Progenitor cell of endocrine pancreas (in vitro differentiated cells): Measurements from ENCODE around the gene SURF6. TPM values are rescaled to one million over a fixed set of nuclear protein-coding genes. Genes with fewer than 3 reads are reported as not detected.

Experiments
- DNase-seq: peaks from one replicate; pipeline ENCODE4 v3.0.0; 2021; ENCODE audit warnings: low spot score; ENCODE audit not compliant: unreplicated experiment
- H3K27ac Mint-ChIP-seq: 2 replicates; pipeline ENCODE4 v1.8.0; 2021; ENCODE audit warnings: mild to moderate bottlenecking, moderate library complexity, mixed read lengths
- H3K27me3 Mint-ChIP-seq: 2 replicates; pipeline ENCODE4 v1.8.0; 2021; ENCODE audit warnings: mixed read lengths
- H3K36me3 Mint-ChIP-seq: 2 replicates; pipeline ENCODE4 v1.8.0; 2022; ENCODE audit warnings: mixed read lengths; ENCODE audit not compliant: insufficient read depth
- H3K4me1 Mint-ChIP-seq: 2 replicates; pipeline ENCODE4 v1.8.0; 2021; ENCODE audit warnings: low read depth, mixed read lengths
- H3K4me3 Mint-ChIP-seq: 2 replicates; pipeline ENCODE4 v1.8.0; 2021; ENCODE audit warnings: low read depth, mild to moderate bottlenecking, moderate library complexity, mixed read lengths
- H3K9me3 Mint-ChIP-seq: 2 replicates; pipeline ENCODE4 v1.8.0; 2021; ENCODE audit warnings: low read depth, mixed read lengths
- total RNA-seq: library from RNA; stranded (reverse); gene quantifications from 2 replicates; pipeline ENCODE4 v1.2.1, GENCODE V29; 2021
- TF ChIP-seq, protein P1 (sequence below): fragments of 200-600 bp; sonication (generic); IDR thresholded peaks from one replicate; pipeline ENCODE4 v1.5.0; 2021; ENCODE audit warnings: antibody characterized with exemption, mild to moderate bottlenecking; ENCODE audit not compliant: unreplicated experiment

SURF6 gene
- total RNA-seq, 1 donor from 2014 or later = 23.1 TPM

DNA sequence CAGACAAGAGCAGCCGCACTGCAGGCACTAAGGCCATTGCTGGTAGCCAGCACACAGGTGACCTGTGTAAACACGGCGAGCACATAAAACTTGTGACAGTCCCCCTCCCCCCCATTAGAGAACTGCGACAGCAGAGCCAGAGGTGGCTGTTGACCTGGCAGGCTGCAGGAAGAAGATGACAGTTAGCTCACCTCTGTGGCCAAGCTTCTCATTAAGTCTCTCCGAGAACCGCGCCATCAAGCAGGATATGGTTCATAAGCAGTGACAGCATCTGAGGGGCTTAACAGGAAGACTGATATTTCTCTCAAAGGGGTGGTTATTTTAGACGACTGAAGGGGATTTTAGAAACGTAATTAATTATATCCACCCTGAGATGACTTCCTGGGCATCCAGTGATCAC is 34.7 kb upstream of the SURF6 start:
- DNase-seq = no peak
- no peak overlapping the region for H3K4me3 Mint-ChIP-seq
- no peaks in the 10 kb centered on the region for H3K27me3 Mint-ChIP-seq
- H3K4me1 Mint-ChIP-seq = peaks cover 19% of the 10 kb centered on the region
- peaks cover 8% of the 10 kb centered on the region for H3K36me3 Mint-ChIP-seq
- no peak overlapping the region for H3K27ac Mint-ChIP-seq
- H3K9me3 Mint-ChIP-seq = no peaks in the 10 kb centered on the region
- TF ChIP-seq, protein P1, sequence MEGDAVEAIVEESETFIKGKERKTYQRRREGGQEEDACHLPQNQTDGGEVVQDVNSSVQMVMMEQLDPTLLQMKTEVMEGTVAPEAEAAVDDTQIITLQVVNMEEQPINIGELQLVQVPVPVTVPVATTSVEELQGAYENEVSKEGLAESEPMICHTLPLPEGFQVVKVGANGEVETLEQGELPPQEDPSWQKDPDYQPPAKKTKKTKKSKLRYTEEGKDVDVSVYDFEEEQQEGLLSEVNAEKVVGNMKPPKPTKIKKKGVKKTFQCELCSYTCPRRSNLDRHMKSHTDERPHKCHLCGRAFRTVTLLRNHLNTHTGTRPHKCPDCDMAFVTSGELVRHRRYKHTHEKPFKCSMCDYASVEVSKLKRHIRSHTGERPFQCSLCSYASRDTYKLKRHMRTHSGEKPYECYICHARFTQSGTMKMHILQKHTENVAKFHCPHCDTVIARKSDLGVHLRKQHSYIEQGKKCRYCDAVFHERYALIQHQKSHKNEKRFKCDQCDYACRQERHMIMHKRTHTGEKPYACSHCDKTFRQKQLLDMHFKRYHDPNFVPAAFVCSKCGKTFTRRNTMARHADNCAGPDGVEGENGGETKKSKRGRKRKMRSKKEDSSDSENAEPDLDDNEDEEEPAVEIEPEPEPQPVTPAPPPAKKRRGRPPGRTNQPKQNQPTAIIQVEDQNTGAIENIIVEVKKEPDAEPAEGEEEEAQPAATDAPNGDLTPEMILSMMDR = no peak

DNA sequence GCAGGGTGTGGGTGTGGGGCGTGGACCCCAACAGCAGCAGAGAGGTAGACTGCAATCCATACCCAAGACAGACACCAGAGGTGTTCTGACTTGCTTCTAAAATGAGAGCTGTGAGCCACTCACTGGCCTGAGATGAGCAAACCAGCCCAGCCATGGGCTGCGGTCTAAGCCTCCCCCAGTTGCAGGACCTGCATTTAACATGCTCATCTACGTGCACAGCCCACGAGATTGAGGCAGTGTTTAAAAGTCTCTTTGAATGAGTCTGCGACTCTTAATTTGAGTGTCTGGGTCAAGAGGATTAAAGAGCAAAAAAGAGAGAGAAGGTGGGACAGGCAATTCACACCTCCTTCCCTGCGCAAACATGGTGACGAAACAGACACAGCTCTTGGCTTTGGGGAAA is 33.9 kb upstream of the SURF6 start:
- H3K4me1 Mint-ChIP-seq = peaks cover 19% of the 10 kb centered on the region
- H3K4me3 Mint-ChIP-seq = no peak overlapping the region
- H3K27ac Mint-ChIP-seq = no peak overlapping the region
- DNase-seq = no peak
- no peaks in the 10 kb centered on the region for H3K9me3 Mint-ChIP-seq
- H3K27me3 Mint-ChIP-seq = no peaks in the 10 kb centered on the region
- TF ChIP-seq, protein P1 = no peak
- H3K36me3 Mint-ChIP-seq = peaks cover 11% of the 10 kb centered on the region

DNA sequence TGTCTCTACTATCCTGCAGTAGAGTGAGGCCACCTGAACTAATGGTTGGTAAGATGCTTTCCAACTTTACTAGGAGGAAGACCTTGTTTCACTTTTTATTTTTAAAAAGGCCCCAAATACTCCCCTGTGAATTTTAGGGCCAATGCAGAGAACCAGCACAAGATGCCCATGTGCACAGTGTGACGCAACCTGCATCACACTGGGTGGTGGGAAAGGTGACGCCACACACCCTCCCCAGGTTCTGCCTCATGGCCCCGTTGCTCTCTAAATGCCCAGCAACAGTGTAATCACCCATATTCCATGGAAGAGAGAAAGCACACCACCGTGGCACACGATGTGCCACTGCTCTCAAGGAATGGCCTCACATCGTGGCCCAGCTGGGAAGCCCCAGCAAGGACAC is 33.4 kb upstream of the SURF6 start:
- no peak for DNase-seq
- Mint-ChIP-seq H3K4me3 (no peak overlapping the region), H3K27ac (no peak overlapping the region), H3K27me3 (no peaks in the 10 kb centered on the region), H3K36me3 (peaks cover 11% of the 10 kb centered on the region), H3K4me1 (peaks cover 14% of the 10 kb centered on the region), H3K9me3 (no peaks in the 10 kb centered on the region)
- TF ChIP-seq, protein P1 = no peak

DNA sequence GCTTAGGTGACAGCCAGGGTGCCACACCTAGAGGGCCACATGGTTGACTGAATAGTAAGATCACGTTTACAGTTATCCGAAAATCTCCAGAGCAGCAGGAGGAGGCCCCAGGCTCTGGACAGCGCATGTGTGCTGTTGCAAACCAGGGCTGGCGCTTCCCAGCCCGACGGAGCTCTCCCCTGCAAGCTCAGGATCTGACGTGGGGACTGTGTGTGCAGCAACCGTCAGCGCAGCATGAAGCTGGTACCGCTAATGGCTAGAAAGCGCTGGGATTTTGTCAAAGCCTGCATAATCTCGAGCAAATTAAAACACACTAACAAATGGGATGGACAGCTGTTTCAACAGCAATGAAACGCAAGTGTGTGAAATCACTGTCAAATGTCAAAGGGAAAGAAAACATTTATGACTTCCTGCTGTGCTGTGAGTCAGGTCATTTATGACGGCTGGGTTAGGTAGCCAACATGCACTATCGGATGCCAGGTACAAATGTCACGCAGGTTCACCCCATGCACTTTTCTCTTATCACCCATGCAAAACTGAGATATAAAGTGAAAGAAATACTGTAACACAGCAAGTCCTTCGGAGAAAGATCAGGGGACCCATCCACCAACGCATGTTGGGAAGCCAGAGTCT is 32.4 kb upstream of the SURF6 start:
- DNase-seq = no peak
- Mint-ChIP-seq H3K27ac (peak overlapping the region; percentile 11), H3K36me3 (peaks cover 17% of the 10 kb centered on the region), H3K27me3 (no peaks in the 10 kb centered on the region), H3K4me3 (no peak overlapping the region), H3K9me3 (no peaks in the 10 kb centered on the region), H3K4me1 (peaks cover 13% of the 10 kb centered on the region)
- TF ChIP-seq, protein P1 = no peak

DNA sequence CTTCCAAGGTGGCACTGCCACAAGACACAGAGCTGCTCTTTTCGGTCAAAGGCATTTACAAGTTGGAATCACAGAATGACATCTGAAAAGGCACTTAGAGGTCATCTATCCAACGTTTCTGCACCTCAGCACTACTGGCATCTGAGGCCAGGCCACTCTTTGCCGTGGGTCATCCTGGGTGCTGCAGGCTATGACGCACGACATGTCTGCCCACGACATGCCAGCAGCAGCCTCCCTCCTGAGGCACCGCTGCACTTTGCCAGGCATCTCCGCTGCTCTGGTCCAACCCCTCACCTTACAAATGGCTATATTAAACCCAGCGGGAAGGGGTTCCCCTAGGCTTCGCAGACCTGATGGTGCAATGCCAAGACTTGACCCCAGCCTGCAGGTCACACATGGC is 31.8 kb upstream of the SURF6 start:
- H3K9me3 Mint-ChIP-seq = no peaks in the 10 kb centered on the region
- TF ChIP-seq, protein P1 = no peak
- H3K4me3 Mint-ChIP-seq = no peak overlapping the region
- H3K27me3 Mint-ChIP-seq = no peaks in the 10 kb centered on the region
- DNase-seq = no peak
- H3K27ac Mint-ChIP-seq = no peak overlapping the region
- peaks cover 13% of the 10 kb centered on the region for H3K4me1 Mint-ChIP-seq
- H3K36me3 Mint-ChIP-seq = peaks cover 19% of the 10 kb centered on the region
